GM18498 (cell line): Measurements from ENCODE around the gene GNB1L.

Source experiments
- ATAC-seq: cut with Tn5 transposase; IDR thresholded peaks from one replicate; pipeline ENCODE4 v1.9.1; 2021; ENCODE audit warnings: mild to moderate bottlenecking, moderate library complexity; ENCODE audit not compliant: unreplicated experiment

The GNB1L gene

GRCh38 chr22:19812910-19813309 lies 41.8 kb downstream of the GNB1L start:
- no peak for ATAC-seq

GRCh38 chr22:19811811-19812771 lies 42.6 kb downstream of the GNB1L start:
- ATAC-seq, result no peak

GRCh38 chr22:19811211-19811621 lies 43.5 kb downstream of the GNB1L start:
- ATAC-seq, result no peak

- no peak for ATAC-seq
Measured at GRCh38 chr22:19810381-19811201, 44.1 kb downstream of the GNB1L start.

DNA sequence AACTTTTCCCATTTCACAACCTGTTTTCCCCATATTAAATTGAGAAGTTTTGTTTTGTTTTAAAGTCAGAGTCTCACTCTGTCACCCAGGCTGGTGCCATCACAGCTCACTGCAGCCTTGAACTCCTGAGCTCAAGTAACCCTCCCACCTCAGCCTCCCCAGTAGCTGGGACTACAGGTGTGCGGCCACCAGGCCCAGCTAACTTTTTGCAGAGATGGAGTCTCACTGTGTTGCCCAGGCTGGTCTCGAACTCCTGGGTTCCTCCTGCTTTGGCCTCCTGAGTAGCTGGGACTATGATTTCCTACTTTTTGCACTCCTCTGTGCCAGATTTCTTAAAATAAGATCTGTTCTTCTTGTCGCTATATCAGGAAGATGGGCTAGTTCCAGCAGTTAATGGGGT lies 44.9 kb downstream of the GNB1L start:
- no peak for ATAC-seq

GRCh38 chr22:19808873-19809478 lies 45.7 kb downstream of the GNB1L start:
- ATAC-seq, result no peak

DNA sequence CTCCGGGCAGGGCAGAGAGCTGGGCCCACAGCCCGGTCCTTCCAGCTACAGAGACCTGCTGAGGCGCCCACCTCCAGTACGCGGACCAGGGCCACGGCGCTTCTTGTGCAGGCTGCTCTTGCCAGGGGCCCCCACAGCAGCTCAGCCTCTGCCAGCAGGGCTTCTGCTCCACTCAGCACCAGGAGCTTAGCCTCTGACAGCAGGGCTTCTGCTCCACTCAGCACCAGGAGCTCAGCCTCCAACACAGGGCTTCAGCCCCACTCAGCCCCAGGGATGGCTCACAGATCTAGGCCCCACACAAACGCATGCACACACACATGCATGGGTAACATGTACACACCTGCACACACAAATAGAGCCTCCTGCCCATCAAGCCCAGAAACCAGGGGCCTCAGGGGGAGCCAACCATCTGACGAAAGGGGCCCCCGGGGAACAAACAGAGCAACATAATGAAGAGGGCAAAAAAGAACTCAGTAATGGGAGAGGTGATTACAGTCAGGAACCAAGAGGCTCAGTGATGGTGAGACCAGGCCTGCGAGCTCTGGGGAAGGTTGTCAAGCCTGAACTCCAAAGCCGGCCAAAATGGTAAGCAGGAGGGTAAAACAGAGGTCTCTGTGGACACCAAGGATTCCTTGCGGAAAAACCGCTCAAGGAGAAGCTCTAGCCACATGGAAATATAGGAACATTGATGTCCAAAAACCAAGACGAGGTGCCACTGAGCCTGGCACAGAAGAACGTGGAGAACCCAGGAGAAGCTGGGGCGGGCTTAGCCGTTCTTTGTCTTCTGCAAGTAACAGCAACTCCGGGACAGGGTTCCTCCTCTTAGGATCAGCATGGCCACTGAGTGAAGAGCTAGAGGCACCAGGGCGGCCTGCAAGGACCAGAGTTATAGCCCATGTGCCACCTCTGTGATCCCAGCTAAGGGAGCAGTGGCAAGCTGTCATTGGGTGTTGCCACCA lies 46.5 kb downstream of the GNB1L start:
- no peak for ATAC-seq

- no peak for ATAC-seq
Measured at GRCh38 chr22:19807161-19807913, 47.3 kb downstream of the GNB1L start.

- ATAC-seq, result no peak
Measured at GRCh38 chr22:19806213-19807160, 48.2 kb downstream of the GNB1L start.

GRCh38 chr22:19805821-19806212 lies 48.9 kb downstream of the GNB1L start:
- ATAC-seq, result no peak

- ATAC-seq, result no peak
Measured at GRCh38 chr22:19803736-19804267, 50.9 kb downstream of the GNB1L start.

- no peak for ATAC-seq
Measured at GRCh38 chr22:19802894-19803735, 51.6 kb downstream of the GNB1L start.

- ATAC-seq, result no peak
Measured at GRCh38 chr22:19802001-19802893, 52.4 kb downstream of the GNB1L start.

- no peak for ATAC-seq
Measured at GRCh38 chr22:19801340-19802000, 53.2 kb downstream of the GNB1L start.

- no peak for ATAC-seq
Measured at GRCh38 chr22:19800761-19801244, 53.9 kb downstream of the GNB1L start.

- ATAC-seq, result no peak
Measured at GRCh38 chr22:19800306-19800705, 54.4 kb downstream of the GNB1L start.
